PC-3 (cell line): ENCODE data around the gene KCNC4. TPM values are rescaled to one million over a fixed set of nuclear protein-coding genes. Genes with fewer than 3 reads are reported as not detected.

Source experiments
- ATAC-seq: fragments of 200-7000 bp; cut with Tn5 transposase; 2 replicates; pipeline ENCODE4 v1.9.1; 2020; ENCODE audit warnings: mild to moderate bottlenecking, moderate library complexity
- BruUV-seq: library from RNA; stranded (reverse); fragments of 400-500 nt; replicated peaks from 2 replicates; lab custom pipeline; 2021; lab: Mats Ljungman, UMichigan
- CTCF ChIA-PET: fragments of 300-600 bp; sonication (Branson Sonifier 250); formaldehyde crosslinking; loops from one replicate; lab custom pipeline; 2022; ENCODE audit warnings: antibody characterized with exemption; lab: Charles Lee
- POLR2A ChIA-PET: fragments of 300-600 bp; sonication (Branson Sonifier 250); formaldehyde crosslinking; loops from one replicate; lab custom pipeline; 2022; ENCODE audit warnings: antibody characterized with exemption; ENCODE audit not compliant: unreplicated experiment; lab: Charles Lee
- DNase-seq: peaks from one replicate; pipeline ENCODE4 v3.0.0-alpha.2; 2015
- H2AFZ ChIP-seq: fragments of 300-600 bp; sonication (generic); 2 replicates; pipeline ENCODE4 v1.6.0; 2016; ENCODE audit warnings: antibody characterized with exemption, low read length
- H3F3A ChIP-seq: fragments of 300-600 bp; sonication (generic); one replicate; pipeline ENCODE4 v1.6.0; 2017; ENCODE audit warnings: antibody characterized with exemption, low read length, control low read depth, mild to moderate bottlenecking; ENCODE audit not compliant: unreplicated experiment
- H3K27ac ChIP-seq: fragments of 300-600 bp; sonication (generic); 2 replicates; pipeline ENCODE4 v1.5.1; 2016; ENCODE audit warnings: mild to moderate bottlenecking, low read length
- H3K27me3 ChIP-seq: fragments of 300-600 bp; sonication (generic); 2 replicates; pipeline ENCODE4 v1.6.1; 2016; ENCODE audit warnings: low read length, mixed read lengths
- H3K36me3 ChIP-seq: fragments of 300-600 bp; sonication (generic); 2 replicates; pipeline ENCODE4 v1.6.1; 2016; ENCODE audit warnings: low read depth, mixed run types, low read length, mixed read lengths
- H3K4me1 ChIP-seq: fragments of 300-600 bp; sonication (generic); 2 replicates; pipeline ENCODE4 v1.5.1; 2016; ENCODE audit warnings: low read length; ENCODE audit not compliant: insufficient read depth
- H3K4me2 ChIP-seq: fragments of 300-600 bp; sonication (generic); 2 replicates; pipeline ENCODE4 v1.6.0; 2016; ENCODE audit warnings: low read length
- H3K4me3 ChIP-seq: fragments of 300-600 bp; sonication (generic); 2 replicates; pipeline ENCODE4 v1.5.1; 2016; ENCODE audit warnings: mild to moderate bottlenecking, low read length, mixed read lengths
- H3K79me2 ChIP-seq: fragments of 300-600 bp; sonication (generic); 2 replicates; pipeline ENCODE4 v1.6.1; 2017; ENCODE audit warnings: low read length, mixed read lengths
- H3K9ac ChIP-seq: fragments of 300-600 bp; sonication (generic); 2 replicates; pipeline ENCODE4 v1.6.0; 2016; ENCODE audit warnings: mild to moderate bottlenecking, low read length
- H3K9me2 ChIP-seq: fragments of 300-600 bp; sonication (generic); replicated peaks from 2 replicates; pipeline ENCODE4 v1.6.1; 2016; ENCODE audit warnings: mixed run types, low read length, mixed read lengths
- H3K9me3 ChIP-seq: fragments of 300-600 bp; sonication (generic); 2 replicates; pipeline ENCODE4 v1.6.1; 2016; ENCODE audit warnings: low read length, mixed read lengths
- H4K20me1 ChIP-seq: fragments of 300-600 bp; sonication (generic); 2 replicates; pipeline ENCODE4 v1.6.1; 2016; ENCODE audit warnings: low read length, mixed read lengths
- EZH2 ChIP-seq: fragments of 300-600 bp; sonication (generic); IDR thresholded peaks from one replicate; pipeline ENCODE4 v1.6.1; 2017; ENCODE audit warnings: antibody characterized with exemption, mild to moderate bottlenecking, low read length; ENCODE audit not compliant: unreplicated experiment
- EZH2phosphoT487 ChIP-seq: fragments of 300-600 bp; sonication (generic); IDR thresholded peaks from 2 replicates; pipeline ENCODE4 v1.6.1; 2018; ENCODE audit warnings: mild to moderate bottlenecking, antibody characterized with exemption, low read length, borderline replicate concordance
- intact Hi-C: fragments of 100-400 bp; cut with micrococcal nuclease; formaldehyde crosslinking; loops from 2 replicates; pipeline ENCODE4 v1.9.0; 2023
- total RNA-seq: library from RNA; depleted of rRNA; stranded (reverse); fragments of >200 nt; gene quantifications from 2 replicates; pipeline ENCODE4 v1.2.3, GENCODE V29; 2014
- TF ChIP-seq, protein P1 (sequence below): fragments of 300-600 bp; sonication (generic); conservative IDR thresholded peaks from 2 replicates; pipeline ENCODE4 v1.5.1; 2017; ENCODE audit warnings: antibody characterized with exemption, low read depth, mild to moderate bottlenecking, low read length

KCNC4 gene
- total RNA-seq, 1 experiment from 2014 or later: 1.6 TPM

DNA sequence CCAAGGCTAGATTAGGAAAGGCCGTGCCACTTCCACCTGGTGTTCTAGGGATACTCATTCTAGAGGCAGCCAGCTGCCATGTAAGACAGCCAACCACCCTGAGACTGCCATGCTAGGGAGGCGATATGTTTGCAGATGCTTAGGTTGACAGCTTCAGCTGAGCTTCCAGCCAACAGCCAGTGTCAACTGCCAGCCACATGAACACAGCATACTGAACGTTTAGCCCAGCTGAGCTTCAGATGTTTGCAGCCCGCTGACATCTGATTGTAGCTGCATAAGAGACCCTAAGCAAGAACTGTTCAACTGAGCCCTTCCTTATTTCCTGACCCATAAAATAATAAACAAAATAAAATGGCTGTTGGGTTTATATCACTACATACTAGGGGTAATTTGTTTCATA, 5.0 kb upstream of the KCNC4 start:
- intact Hi-C loops: no loop called here
- DNase-seq (no peak), ATAC-seq (no peak)
- Histone ChIP-seq H3K4me1 (peaks cover 10% of the 10 kb centered on the region), H3K4me3 (no peak overlapping the region), H4K20me1 (no peaks in the 10 kb centered on the region), H3K4me2 (no peak overlapping the region), H3F3A (peaks cover 4% of the 10 kb centered on the region), H3K9me2 (no peaks in the 10 kb centered on the region), H2AFZ (no peak overlapping the region), H3K27me3 (no peaks in the 10 kb centered on the region), H3K36me3 (no peaks in the 10 kb centered on the region), H3K27ac (no peak overlapping the region), H3K79me2 (no peaks in the 10 kb centered on the region), H3K9ac (no peak overlapping the region), H3K9me3 (no peaks in the 10 kb centered on the region)
- TF ChIP-seq, protein P1, sequence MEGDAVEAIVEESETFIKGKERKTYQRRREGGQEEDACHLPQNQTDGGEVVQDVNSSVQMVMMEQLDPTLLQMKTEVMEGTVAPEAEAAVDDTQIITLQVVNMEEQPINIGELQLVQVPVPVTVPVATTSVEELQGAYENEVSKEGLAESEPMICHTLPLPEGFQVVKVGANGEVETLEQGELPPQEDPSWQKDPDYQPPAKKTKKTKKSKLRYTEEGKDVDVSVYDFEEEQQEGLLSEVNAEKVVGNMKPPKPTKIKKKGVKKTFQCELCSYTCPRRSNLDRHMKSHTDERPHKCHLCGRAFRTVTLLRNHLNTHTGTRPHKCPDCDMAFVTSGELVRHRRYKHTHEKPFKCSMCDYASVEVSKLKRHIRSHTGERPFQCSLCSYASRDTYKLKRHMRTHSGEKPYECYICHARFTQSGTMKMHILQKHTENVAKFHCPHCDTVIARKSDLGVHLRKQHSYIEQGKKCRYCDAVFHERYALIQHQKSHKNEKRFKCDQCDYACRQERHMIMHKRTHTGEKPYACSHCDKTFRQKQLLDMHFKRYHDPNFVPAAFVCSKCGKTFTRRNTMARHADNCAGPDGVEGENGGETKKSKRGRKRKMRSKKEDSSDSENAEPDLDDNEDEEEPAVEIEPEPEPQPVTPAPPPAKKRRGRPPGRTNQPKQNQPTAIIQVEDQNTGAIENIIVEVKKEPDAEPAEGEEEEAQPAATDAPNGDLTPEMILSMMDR: no peak
- TF ChIP-seq EZH2 (no peak), EZH2phosphoT487 (no peak)
- no TSS peak for BruUV-seq
- CTCF ChIA-PET: no interaction called here
- POLR2A ChIA-PET: no interaction called here

DNA sequence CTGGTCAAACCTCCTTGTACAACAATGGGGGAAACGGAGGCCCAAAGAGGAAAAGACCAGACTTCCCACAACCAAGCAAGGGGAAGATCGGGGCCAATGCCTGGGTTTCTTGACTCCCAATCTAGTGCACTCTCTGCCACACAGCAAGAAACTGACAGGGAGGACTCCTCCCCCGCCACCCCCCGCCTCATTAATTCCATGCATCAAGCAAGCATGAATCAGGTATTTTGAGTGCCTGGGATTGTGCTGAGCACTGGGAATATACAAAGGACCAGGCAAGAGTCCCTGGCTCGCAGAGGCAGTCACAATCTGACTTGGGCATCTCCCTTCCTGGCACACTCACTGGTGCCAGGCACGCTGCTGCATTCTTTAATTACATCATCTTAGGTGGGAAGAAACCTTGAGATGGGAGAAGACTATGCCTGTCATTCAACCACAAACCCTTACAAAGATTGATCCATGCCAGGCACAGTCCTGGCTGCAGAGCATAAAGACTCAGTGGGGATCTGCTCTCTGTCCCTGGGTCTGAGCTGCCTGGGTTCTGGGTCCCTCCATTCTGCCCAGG, 4.4 kb upstream of the KCNC4 start:
- CTCF ChIA-PET: interaction anchor here (4.3 kb wide), 1 partner anchor 107 kb away, joined by 53 read pairs; no protein-coding TSS in a partner anchor
- no peak overlapping the region for H3K9ac ChIP-seq
- ATAC-seq: no peak

More for the DNA sequence above, 4.4 kb upstream of the KCNC4 start:
- Histone ChIP-seq H2AFZ (no peak overlapping the region), H3F3A (peaks cover 4% of the 10 kb centered on the region), H3K27me3 (no peaks in the 10 kb centered on the region), H3K79me2 (no peaks in the 10 kb centered on the region), H3K9me3 (no peaks in the 10 kb centered on the region), H3K4me1 (peaks cover 10% of the 10 kb centered on the region), H3K4me3 (no peak overlapping the region), H4K20me1 (no peaks in the 10 kb centered on the region), H3K9me2 (no peaks in the 10 kb centered on the region), H3K4me2 (no peak overlapping the region), H3K36me3 (no peaks in the 10 kb centered on the region), H3K27ac (no peak overlapping the region)
- no TSS peak for BruUV-seq
- POLR2A ChIA-PET: no interaction called here
- DNase-seq: no peak
- intact Hi-C loops: no loop called here
- TF ChIP-seq EZH2: no peak
- TF ChIP-seq, protein P1: no peak
- no peak for TF ChIP-seq EZH2phosphoT487
